Smooth muscle cell of the pulmonary artery (primary cell): ENCODE measurements around the gene SGPP2. TPM values are rescaled to one million over a fixed set of nuclear protein-coding genes. Genes with fewer than 3 reads are reported as not detected.

Experiments
- total RNA-seq: library from RNA; depleted of rRNA; stranded (reverse); fragments of >200 nt; gene quantifications from 2 replicates; pipeline ENCODE4 v1.2.3, GENCODE V29; 2014

SGPP2 gene, protein sequence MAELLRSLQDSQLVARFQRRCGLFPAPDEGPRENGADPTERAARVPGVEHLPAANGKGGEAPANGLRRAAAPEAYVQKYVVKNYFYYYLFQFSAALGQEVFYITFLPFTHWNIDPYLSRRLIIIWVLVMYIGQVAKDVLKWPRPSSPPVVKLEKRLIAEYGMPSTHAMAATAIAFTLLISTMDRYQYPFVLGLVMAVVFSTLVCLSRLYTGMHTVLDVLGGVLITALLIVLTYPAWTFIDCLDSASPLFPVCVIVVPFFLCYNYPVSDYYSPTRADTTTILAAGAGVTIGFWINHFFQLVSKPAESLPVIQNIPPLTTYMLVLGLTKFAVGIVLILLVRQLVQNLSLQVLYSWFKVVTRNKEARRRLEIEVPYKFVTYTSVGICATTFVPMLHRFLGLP
- not detected in 2 replicates for total RNA-seq

DNA sequence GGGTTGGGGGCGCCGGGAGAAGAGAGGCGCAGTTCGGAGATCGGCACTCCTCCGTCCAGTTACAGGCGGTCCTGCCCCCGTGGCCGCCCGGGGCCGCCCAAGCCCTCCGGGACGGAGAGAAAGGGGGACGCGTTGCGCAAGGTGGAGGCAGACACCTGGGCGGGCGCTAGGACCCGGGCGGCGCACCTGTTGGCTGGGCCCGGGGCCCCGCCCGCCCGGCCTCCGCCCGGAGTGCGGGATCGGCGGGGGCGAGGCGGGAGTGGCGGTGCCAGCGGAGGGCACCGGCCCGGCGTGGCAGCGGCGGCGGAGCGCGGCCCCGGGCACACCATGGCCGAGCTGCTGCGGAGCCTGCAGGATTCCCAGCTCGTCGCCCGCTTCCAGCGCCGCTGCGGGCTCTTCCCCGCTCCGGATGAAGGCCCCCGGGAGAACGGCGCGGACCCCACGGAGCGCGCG is at the start of gene SGPP2:
Gene SGPP2, plus strand, starts transcription at position 268 of the 453 bp plus-strand sequence. Its CDS starts 60 bp downstream, at position 328.

Other genes with a start within 250 kb of the SGPP2 start
- not detected in 2 replicates for gene PAX3, start 125.5 kb upstream of the SGPP2 start, total RNA-seq
- 10.7 and 13.3 TPM in 2 replicates for gene FARSB, start 231.5 kb downstream of the SGPP2 start, total RNA-seq
- gene MOGAT1, start 247.1 kb downstream of the SGPP2 start, total RNA-seq = not detected in 2 replicates